Bone marrow (tissue), 2 donors: ENCODE measurements around the gene LHFPL5.

Experiments
- DNase-seq, 2 donors: peaks; one replicate each; lab custom pipeline; 2025; lab: John Stamatoyannopoulos, UW

The LHFPL5 gene

GRCh38 chr6:35794536-35795452, 10.4 kb upstream of the LHFPL5 start:
- no peak for DNase-seq

DNA sequence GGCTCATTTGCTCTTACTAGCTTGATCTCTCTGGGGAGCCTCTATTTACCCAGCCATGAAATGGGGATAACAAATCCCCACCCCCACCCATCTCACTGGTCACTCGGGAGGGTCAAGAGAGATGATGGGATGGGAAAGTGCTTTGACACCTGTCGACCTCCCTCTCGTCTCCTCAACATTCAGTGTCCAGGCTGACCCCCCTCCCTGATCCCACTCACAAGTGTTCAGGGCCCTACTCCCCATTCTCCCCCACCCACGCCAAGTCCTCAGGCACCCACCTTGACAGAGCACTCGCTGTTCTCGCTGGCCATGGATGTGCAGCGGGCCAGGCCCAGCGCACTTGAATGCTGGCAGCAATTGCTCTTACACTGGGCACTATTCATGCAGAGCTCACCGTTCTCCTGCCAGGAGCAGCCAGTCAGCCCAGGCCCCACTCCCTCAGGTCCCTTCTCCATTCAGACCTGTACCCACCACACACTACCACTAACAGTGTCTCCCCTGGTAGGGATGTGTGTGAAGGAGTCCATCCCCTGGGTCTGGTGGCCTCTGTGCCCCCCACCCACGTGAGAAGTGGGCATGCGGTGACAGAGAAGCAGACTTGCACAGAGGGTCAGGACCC, 9.6 kb upstream of the LHFPL5 start:
- no peak for DNase-seq

DNA sequence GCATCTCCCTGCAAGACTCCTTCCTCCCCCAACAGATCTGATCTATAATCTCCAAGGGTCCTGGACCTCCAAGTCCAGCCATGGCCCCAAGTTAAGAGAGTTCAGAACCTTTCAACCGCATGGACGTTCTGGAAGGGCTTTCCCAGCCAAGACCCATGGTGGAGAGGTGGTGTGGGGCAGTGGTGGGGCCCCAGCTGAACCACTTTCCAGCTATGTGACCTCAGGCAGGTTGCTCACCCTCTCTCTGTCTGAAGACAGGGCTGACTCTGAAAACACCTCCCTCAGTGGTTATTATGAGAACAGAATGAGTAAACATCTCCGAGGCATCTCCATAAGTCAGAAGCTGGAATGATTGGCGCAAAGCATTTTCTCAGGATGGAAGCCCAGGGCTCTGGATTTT, 8.9 kb upstream of the LHFPL5 start:
- DNase-seq = no peak

- no peak for DNase-seq
Measured at GRCh38 chr6:35797837-35798526, 7.2 kb upstream of the LHFPL5 start.

GRCh38 chr6:35798706-35799105, 6.4 kb upstream of the LHFPL5 start:
- DNase-seq = no peak

GRCh38 chr6:35801148-35801547, 4.0 kb upstream of the LHFPL5 start:
- no peak for DNase-seq

DNA sequence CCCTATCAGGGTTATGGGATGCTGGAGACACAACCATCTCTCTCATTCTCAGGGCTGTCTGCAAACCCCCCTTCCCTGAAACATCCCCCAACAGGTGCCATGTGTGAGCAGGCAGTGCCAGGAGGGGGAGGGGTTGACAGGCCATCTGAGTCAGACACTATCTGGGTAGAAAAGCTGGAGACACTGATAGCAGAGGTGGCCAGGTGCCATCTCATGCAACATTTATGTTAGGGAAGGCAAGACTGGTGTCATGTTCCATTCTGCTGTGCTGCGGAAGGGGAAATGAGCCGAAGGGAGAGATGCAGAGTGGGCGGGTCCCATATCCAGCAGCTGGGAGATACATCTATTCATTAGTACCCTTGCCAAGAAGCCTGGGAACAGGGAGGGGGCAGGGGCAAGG, 3.5 kb downstream of the LHFPL5 start:
- DNase-seq = no peak

DNA sequence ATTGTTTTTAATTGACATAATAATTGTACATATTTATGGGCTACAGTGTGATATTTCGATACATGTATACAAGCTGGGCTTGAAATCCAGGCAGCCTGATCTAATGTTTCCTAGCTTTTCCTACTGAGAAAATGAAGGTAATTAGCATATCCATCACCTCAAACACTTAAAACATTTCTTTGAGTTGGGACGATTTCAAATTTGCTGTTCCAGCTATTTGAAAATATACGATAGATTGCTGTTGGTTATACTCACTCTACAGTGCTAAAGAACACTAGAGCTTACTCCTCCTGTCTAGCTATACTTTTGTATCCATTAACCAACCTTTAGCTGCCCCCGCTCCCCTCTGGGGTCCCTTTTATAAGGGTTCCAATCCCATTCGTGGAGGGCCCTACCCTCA, 4.7 kb downstream of the LHFPL5 start:
- no peak for DNase-seq

DNA sequence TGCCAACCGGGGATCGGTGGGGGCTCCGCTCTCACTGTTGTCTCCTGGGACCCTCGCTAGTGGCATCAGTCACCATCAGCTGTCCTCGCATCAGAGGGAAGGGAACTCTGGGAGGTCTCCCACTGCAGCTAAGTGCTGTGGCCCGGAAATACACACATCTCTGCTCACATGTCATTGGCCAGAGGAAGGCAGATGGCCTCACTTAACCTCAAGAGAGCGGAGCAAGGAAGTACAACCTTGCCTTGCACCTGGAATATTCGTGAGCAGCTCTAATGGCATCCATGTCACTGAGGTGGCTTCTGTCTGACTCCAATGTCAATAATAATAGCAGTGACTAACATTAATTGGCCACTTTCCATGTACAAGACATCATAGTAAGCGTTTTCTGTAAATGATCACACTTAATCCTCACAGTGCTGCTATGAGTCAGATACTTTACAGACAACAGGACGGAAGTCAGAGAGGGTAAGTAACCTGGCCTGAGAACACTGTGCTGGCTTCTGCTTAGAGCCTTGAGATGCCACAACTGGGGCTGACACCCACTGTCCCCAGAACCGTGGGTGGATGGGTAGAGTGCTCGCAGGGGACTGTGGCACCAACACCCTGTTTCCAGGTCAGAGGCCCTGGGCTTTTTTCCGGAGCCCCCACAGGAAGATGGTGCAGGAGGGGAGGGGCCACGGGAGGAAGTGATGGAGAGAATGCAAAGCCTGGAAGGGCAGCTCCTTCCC, 6.0 kb downstream of the LHFPL5 start:
- no peak for DNase-seq

GRCh38 chr6:35811699-35811995, 6.5 kb downstream of the LHFPL5 start:
- no peak for DNase-seq

DNA sequence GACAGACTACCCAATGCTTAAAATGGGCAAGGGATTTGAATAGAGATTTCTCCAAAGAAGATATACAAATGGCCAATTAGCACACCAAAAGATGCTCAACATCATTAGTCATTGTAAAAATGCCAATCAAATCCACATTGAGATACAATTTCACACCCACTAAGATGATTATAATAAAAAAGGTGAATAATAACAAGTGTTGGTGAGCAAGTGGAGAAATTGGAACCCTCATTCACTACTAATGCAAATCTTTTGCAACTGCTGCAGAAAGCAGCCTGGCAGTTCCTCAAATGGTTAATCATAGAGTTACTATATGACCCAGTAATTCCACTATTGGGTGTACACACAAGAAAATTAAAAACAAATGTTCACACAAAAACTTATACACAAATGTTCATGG, 12.4 kb downstream of the LHFPL5 start:
- no peak for DNase-seq

DNA sequence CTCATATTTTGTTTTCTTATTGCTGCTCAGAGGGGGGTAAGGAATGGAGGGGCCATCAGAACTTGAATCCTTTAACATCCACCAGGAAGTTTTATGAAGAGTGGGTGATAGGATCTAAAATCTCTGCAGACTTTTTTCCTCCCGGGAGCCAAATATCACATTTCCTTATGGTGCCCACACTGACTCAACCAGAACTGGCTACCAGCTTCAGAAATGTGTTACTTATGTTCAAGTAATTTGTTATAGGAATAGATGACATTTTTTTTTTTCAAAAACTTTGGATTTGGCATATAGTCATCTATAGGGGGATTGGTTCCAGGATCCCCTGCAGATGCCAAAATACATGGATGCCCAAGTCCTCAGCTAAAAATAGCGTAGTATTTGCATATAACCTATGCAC, 18.4 kb downstream of the LHFPL5 start:
- DNase-seq = no peak

DNA sequence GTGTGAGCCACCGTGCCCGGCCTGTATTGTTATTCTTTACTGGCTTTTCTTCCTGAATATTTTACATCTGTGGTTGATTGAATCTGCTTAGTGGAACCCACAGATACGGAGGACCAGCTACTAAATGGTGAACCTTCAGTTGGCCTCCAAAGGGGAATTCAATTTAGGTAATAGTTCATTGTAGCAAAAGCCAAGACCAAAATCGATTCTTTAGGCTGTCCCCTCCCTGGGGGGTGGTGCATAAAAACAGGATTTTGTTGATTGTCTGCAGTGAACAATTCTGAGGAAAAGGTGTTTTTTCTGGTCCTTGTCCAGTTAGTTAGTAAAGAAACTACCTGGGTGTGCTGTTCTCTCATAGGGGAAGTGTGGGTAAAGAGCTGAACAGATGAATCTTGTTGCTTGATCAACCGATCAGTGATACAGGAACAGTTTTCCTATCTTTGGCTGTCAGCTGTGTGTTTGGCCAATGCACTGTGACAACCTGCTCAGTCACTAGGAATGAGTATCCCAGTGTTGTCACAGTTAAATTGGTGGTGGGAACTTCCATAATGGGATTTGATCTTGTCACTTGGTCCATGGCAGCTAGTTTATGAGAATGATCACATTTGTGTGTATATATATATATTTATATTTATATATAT, 19.5 kb downstream of the LHFPL5 start:
- no peak for DNase-seq

DNA sequence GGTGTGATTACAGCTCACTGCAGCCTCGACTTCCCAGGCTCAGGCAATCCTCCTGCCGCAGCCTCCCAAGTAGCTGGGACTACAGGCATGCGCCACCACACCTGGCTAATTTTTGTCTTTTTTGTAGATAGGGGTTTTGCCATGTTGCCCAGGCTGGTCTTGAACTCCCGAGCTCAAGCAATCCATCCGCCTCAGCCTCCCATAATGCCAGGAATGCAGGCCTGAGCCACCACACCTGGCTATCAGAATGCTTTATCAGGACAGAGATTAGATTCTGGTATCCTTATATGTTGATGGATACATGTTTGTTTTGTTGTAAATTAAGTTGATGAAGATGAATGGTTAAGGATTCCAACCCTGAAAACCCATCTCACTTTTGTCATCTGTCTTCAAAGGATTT, 24.2 kb downstream of the LHFPL5 start:
- DNase-seq = no peak

DNA sequence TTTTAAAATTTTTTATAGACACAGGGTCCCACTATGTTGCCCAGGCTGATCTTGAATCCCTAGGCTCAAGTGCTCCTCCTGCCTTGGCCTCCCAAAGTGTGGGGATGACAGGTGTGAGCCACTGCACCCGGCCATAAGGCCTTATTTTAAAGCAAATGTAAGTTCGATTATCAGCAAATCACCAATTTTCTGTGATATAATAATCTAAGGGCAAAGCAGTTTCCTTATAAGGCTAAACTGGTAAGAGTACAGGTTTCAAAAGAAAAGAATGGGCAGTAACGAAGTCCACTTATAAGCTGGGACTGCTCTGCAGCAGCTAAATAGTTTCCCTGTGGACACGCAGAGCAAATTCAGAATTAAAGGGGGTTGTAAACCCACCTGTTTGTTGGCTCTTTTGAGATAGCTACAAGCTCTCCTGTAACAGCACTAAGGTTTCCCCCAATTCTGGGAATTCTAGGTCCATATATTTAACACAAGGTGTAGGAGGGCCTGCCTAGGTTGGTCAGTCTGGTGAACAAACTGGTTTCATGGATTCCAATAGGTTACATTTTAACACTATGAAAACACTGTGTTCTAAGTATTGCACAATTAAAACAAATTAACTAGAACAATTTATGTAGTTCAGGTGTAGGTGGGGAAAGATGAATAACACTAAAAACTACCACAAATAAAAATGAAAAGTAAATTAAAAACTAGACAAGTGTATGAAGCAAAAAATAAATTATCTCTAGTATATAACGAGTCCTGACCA, 26.3 kb downstream of the LHFPL5 start:
- DNase-seq = no peak

DNA sequence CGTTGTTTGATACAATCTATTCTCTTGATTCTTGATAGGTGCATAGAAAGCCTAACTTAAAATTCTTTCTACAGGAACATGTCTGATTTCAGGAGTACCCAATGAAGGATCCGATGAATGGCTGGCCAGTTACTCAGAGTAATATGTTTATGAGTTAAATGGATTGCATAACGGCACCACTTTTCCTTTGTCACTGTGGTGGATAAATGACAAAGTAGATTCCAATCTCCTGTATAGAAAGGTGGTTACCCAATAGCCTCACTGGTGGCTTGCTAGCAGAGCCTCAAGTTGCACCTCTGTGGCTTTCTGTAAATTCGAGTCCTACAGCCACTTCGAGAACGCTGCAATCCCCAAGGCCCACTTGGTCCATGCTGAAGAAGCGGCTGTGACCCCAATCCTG, 28.4 kb downstream of the LHFPL5 start:
- no peak for DNase-seq

GRCh38 chr6:35839019-35839418, 33.9 kb downstream of the LHFPL5 start:
- no peak for DNase-seq

DNA sequence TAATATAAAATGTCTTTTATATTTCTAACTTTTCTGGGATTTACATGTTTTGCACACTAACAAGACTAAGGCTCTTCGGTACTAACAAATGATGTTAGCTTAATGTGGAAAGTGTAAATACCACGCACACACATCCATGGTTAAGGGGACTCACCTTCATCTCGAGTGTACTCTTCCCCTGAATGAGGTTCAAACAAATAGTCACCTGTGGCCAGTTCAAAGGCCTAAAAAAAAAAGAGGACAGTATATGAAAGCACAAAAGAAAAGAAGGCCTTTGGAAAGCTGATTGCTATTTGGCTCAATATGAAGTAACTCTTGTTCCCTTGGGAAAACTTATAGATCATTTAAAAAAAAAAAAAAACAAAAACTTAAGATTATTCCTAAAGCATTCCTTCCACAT, 37.2 kb downstream of the LHFPL5 start:
- DNase-seq = no peak

GRCh38 chr6:35844290-35844689, 39.1 kb downstream of the LHFPL5 start:
- DNase-seq = no peak

DNA sequence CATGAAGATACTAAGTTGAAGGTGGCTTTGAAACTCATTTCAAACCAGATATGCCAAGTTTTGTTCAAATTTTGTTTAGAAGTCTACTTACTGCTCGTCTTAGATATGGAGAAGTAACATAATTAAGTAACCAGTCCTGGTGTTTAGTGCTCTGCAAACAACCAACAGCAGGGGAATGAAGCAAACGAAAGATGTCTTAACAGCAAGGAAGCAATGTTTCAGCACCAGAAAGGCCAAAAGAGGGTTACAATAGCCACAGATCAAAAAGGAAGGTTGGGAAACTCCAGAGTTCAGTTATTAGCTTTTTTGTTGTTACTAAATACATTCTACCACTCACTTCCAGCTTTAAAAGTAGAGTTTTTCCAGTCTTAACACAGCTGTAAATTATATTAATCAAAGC, 45.1 kb downstream of the LHFPL5 start:
- no peak for DNase-seq

GRCh38 chr6:35852994-35853393, 47.8 kb downstream of the LHFPL5 start:
- DNase-seq = no peak
